Measurements from ENCODE around the gene VPS25.

Gene VPS25

DNA sequence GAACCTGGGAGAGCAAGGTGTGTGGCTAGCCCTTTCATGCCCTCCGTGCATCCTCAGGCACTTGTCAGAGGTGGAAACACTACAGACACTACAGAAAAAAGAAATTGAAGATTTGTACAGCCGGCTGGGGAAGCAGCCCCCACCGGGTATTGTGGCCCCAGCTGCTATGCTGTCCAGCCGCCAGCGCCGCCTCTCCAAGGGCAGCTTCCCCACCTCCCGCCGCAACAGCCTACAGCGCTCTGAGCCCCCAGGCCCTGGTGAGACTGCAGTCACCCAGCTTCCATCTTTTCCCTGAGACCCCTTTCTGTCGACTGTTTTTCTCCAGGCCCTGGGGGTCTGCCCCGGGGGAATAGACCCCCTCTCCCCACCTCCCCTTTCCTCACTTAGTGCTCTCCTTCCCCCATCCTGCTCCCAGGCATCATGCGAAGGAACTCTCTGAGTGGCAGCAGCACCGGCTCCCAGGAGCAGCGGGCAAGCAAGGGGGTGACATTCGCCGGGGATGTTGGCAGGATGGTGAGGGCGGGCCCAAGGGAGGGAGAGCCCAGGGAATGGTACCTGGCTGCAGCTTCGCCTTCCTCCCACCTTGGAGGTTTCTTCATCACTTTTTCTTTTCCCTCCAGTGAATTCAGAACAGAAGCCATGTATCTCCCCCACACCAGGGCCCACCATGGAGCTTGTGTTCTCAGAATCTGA is 23.0 kb downstream of the VPS25 start:
- no peak for DNase-seq

DNA sequence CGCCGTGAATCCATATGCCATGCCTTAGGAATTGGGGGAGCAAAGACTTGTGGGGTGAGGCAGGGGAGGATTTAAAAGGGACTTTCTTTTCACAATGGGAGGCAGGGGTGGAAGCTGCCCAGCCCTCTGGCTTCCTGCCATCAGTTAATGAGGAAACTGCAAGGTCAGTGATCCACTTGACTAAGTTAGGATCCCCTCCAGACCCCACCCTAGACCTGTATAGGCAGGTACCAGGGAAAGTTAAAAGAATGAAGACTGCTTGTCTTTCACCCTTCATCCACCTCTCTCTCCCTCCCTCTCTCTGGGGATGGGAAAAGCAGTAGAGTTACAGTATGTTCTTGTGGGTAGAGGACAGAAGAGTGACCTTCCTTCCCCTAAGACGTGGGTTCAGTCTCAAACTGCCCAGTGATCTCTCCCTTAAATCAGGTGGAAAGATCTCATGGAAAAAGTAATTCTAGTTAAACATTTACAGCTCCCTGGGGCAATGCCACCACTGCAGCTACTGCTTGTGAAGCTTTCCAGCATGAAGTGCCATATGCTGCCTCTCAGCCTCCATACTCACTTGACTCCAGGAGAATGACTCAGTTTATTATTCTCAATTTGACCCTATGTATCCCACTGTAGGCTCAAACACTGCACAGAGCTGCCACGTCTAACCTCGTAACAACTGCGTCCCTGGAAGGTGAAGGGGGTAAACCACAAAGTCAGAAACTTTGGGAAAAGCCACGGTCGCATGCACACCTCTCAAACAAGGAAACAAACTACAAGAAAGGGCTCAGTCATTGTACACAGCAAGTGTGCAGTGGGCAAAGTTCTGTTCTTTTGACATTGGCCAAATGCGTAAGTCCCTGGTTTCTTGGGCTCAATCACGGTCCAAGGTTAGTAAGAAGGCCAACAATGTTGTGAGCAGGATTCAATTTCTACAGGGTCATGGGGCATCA is 24.1 kb downstream of the VPS25 start:
- DNase-seq: no peak

DNA sequence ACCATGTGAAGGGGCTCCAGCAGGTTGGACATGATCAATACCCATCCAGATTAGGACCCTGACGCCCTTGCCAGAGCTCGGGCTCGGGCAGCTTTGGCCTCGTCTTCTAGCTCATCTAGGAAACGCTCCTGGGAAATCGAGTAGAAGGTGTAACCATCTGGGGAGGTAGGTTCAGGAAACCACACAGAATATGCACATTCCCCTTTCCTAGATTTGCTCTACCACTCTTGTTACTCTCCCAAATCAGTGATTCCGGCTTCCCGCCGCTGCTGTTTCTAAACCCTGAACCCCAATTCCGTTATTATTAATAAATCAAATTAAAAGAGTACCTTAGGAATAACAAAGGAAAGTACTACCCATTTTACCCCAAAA is 24.7 kb downstream of the VPS25 start:
- DNase-seq: no peak

DNA sequence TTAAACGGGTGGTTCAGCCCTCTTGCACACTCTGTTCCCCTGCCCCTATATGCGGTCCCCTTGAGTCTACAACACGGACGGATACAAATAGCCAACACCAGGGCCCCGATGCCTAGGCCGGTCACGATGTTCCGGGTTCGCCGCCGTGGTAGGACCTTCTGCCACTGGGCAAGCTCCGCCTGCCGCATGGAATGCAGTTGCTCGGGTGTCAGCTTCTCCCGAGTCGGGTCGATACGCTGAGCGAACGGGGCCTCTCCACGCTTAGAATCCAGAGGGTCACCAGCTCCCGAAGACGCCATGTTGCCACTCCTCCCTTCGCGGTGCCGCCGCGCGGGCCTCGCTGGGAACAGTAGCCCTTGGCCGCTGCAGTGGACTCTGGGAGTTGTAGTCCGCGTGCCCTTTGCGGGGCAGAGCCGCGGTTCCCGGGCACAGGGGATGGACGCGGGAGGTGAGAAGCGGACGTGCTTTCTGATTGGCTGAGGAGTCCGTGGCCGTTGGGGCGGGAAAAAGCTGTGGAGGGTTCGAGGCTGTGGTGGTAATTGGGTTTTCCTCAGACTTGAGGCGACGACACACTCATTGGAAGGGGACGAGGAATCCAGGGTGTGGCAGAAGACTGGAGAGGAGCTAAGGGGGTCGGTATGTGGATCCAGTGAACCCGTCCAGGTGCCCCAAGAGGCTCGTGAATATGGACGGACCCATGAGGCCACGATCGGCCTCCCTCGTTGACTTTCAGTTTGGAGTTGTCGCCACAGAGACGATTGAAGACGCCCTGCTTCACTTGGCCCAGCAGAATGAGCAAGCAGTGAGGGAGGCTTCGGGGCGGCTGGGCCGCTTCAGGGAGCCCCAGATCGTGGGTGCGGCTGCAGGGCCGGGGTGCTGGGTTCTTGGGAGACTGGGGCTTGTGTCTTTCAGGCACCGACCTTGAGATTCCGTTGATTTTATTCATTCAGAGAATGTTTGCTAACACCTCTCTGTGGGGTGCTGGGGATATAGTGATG is 25.4 kb downstream of the VPS25 start, which contains the start of the genes CNTD1 and COA3:
CNTD1 (plus strand) TSS at position 479 of the 998 bp plus-strand sequence; CDS start at position 686, 207 bp downstream.
COA3 (minus strand) TSS at position 322 of the 998 bp plus-strand sequence; CDS start at position 299, 23 bp downstream.
- peak; percentile 60 to 62 for DNase-seq

DNA sequence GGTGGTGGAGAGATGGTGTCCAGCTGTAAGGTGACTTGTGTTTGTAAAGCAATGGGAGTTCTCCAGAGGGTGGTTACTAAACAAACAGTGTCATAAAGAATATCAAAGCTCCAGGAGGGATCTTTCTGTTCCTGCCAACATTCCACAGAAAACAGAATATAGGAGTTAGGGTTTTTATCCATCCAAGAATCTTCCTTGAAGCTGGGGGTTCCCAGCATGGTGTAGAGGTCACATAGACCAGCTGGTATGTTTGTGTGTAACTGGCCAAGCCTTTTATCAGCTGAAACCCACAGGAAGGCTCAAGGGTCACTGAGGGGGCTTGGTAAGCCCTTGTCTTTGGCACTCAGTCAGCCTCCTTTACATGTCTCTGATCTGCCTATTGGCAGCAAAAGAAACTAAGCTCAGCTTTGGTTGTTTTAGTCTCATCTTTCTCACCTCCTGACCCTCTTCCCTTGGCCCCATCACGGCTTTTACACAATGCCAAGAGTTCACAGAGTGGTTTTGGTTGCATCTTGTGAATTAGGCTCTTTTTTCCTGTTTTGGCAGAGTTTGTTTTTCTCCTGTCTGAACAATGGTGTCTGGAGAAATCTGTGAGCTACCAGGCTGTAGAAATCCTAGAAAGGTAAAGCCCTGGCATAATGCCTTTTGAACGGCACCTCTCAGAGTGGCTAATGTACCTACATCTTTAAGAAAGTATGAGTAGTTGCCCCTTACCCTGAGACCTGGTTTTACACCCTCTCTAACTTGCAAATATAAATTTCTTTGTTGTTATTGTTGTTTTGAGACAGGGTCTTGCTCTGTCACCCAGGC is 30.0 kb downstream of the VPS25 start:
- no peak for DNase-seq

DNA sequence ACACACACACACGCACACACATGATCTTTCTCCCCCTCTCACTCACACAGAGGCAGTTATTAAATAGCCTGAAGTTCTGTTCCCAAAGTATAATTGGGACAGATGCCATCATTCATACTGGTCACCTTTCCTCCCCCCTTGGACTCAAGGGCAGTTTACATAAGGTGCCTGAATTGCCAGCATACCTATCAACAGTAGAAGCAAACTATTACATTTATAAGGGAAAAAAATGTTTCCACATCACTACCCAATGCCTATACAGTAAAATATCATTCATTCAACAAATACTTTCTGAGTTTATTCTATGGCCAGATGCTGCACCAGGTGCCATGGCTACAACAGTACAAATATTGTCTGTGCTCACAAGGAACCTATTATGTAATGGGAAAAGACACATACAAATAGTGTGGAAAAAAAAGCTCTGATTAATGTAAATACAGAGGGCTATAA is 31.7 kb downstream of the VPS25 start:
- no peak for DNase-seq

DNA sequence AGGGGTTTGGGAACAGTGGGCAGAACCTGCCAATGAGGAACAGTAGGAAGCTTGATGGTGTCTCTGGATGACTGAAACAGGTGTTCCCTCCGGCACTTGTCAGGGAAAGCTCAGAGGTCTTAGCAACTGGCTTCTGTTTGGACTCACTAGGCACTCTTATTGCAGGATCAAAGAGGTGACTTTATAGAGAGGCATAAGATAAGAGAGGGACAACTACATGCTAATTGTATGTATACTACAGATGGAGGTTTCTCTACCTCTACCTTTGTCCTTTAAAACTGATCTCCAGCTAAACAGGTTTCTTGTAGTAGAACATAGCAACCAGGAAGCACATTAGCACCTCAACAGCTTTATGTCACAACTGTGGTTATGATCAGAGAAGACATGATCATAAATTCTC is 33.0 kb downstream of the VPS25 start:
- DNase-seq: no peak

DNA sequence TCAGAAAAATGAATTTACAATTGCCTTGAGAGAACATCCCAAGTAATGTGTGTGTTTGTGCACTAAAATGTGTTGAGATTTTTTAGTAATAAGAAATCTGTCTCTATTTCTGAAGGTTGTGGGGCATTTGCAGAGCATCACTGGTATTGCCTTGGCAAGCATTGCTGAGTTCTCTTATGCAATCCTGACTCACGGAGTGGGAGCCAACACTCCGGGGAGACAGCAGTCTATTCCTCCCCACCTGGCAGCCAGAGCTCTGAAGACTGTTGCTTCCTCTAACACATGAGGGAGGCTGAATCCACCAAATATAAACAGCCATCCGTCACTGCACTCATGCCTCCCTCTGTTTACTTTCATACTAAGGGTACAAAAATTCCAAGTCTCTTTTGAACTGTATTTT is 36.0 kb downstream of the VPS25 start:
- no peak for DNase-seq

DNA sequence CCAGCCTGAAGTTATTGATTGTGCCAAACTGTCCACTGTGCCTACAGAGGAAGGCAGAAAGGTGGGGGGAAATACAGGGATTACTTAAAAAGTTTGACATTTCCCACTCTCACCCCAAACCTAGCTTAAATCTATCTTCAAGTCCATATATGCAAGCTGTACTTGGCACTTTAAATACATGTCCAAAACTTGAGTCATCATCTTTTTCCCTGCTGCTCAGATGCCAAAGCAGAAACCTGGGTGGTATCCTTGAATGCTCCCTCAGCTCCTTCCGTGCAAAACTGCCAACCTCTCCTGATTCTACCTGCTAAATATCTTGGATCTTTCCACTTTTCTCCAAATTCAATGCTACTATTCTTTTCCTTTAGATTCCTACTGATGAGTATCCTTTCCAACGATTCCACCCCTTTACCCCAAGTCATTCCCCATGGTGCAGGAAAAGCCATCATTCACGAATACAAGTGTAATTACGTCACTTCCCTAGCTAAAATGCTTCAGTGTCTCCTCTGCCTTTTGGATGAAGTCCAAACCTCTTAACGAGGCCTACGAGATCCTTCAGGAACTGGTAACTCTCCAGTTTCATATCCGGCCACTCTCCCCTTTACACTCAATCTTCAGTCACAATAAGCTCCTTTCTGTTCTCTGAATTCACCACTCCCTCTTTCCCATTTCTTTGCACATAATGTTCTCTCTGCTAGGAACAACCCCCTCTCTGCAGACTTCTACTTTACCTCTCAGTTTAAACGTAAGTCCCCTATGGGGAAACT is 41.6 kb downstream of the VPS25 start:
- no peak for DNase-seq

DNA sequence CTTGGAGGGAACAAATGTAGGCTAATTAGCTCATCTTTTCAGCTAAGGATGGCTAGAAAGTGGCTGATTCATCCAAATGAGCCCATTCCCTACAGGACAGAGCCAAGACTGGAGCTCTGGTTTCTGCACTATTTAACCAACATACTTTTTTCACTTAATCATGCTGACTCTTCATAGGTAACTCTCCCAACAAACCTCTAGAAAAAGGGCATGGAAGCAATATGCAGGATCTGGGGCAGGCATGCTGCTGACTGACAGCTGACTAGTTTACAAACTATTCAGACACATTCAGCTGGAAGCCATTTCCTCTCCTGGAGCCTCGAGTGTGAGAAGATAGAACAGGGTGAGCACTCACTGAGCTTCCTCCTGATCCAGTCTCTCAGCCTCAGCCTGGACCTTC is 44.6 kb downstream of the VPS25 start:
- no peak for DNase-seq

DNA sequence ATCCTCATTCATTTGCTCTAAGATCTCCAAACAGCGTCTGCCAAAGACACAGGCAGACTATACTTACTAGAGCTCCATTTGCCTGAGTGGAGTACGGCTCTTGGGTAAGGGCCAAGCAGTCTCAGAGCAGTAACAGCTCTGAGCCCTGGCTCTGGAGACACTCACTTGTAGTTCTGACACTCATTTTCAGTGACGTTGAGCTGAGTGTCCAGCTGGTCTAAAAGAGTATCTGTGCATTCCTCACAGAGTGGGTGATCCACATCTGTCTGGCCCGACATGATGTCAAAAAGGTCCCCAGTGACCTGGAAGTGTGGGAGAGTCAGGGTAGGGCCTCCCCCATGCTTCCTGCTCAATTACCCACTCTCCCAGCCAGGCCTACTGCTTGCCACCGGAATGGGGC is 45.1 kb downstream of the VPS25 start:
- DNase-seq: no peak

DNA sequence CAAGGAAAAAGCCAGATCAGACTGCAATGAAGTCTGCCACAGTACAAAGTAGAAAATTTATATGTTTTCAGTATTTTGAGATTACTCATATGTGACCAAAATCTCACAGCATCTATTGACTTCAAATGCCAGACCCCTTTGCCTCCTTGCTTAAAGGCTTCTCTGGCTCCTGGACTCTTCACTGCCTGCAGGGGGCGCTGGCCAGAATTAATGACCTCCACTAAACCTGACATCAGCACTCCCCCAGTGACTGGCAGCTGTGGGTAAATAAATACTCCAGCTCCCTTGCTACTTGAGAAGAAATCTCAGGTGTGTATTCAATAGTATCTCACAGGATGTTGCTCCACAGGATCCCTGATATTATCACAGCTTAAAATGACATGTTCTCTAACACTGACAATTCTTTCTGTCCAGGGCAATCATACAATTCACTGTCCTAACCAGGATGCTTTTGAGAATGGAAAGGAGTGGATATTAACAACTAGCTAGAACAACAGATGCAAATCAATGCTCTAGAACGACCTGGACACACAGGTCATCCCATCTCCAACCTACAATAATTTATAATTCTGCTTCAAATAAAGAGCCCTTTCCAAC is 46.8 kb downstream of the VPS25 start:
- DNase-seq: peak in 1 of 2 donors; percentile 60

DNA sequence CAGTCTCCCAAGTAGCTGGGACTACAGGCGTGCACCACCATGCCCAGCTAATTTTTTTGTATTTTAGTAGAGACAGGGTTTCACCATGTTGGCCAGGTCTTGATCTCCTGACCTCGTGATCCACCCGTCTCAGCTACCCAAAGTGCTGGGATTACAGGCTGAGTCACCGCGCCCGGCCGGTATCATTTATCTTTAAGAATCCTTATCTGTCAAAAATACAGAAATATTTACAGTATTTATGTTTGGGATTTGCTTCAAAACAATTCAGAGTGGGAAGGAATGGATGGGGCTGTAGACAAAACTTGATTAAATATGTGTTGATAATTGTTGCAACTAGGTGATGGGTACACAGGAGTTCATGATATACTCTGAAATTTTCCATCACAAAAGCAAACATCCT is 47.9 kb downstream of the VPS25 start:
- no peak for DNase-seq

DNA sequence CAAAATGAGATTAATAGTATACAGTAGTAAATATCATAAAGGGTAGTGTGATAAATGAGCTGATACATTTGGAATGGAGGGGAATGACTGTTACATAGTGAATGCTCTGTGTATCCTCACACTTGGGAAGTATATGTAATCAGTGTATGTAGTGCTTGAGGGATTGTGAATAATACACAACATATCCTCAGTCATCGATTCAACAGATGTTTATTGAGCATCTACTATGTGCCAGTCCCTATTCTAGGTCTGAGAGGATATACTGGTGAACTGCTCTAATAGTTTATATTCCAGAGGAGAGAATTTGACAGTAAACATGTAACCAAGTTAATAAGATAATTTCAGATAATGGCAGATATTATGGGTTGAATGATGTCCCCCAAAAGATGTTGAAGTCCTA is 54.2 kb downstream of the VPS25 start:
- DNase-seq: no peak

All from bone marrow (tissue), 2 donors.